Fibroblast of skin of right quadriceps (primary cell): ENCODE results near the gene SYNE2.

ENCODE experiments used
- DNase-seq: peaks from one replicate; pipeline ENCODE4 v3.0.0-alpha.2; 2013

The SYNE2 gene

DNA sequence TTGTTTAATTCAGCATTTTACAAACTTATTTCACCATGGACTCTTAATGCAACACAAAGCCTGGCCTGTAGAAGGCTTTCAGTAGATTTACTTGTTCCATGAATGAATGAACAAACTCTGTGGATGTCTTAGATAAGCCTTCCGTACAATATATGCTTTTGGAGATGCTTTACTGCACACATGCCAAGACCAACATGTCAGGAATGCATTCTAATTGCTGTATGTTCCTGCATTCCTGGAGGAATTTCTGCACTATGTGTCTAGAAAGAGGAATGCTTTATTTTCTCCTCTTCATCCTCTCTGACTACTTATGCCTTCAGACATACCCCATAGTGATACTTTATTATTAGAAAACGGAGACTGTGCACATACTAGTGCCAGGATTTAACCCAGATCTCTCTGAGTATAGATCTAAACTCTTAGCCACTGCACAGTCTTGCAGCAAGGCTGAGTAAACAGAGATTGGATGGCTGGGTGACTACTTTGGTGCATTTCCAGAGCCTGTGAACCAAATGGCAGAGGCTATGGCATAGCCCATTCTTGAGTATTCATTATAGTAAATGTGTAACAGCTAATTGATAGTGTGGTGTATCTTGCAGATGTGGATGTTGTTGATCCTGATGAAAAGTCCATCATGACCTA lies 108.2 kb downstream of the SYNE2 start:
- DNase-seq: peak; percentile 67

- no peak for DNase-seq
These were observed 110.1 kb downstream of the SYNE2 start for GRCh38 chr14:63962906-63963305.

DNA sequence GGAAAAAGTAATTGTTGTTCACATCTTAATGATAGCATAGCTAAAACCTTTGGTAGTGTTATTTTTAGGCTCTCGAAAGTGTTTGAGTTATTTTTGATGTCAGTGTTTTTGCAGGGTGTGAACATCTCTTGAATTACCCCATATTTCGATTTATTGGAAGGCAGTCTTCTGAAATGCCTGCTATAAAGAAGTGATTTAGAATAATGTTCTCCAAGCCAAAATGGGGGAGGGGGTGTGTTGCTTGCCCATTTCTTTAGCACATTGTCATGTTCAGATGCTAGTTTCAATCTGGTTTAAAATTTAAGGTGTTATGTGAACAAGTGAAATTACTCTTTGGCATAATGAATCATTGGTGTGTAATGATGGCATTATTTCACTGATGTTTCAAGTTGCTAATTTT lies 110.6 kb downstream of the SYNE2 start:
- no peak for DNase-seq

- DNase-seq: no peak
These were observed 111.3 kb downstream of the SYNE2 start for GRCh38 chr14:63964113-63964512.

DNA sequence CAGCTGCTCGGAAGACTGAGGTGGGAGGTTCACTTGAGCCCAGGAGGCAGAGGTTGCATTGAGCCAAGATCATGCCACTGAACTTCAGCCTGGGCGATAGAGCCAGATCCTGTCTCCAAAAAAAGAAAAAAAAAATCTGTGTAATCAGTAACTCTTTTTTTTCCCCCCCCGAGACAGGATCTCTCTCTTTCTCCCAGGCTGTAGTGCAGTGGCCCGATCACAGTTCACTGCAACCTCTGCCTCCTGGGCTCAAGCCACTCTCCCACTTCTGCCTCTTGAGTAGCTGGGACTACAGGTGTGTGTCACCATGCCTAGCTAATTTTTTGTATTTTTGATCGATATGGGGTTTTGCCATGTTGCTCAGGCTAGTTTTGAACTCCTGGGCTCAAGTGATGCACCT lies 113.6 kb downstream of the SYNE2 start:
- no peak for DNase-seq

- no peak for DNase-seq
These were observed 119.6 kb downstream of the SYNE2 start for GRCh38 chr14:63972323-63972932.

- DNase-seq: no peak
These were observed 121.4 kb downstream of the SYNE2 start for GRCh38 chr14:63974176-63974575.

DNA sequence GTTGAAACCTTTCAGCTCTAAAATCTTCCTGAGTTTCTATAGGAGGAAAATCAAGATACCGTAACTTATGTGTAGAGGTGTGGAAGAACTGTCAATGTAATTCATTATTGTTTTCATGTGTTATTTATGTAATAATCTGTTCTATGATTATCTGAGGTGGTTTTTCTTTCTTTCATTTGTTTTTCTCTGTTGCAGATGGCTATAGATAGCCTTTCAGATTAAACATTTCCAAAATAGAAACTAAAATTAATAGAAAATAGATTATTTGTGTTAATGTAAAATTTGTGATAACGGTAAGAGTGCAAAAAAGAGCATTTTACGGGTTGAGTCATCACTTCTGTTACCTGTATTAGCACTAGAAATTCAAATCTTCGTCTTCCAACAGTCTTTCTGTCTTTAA lies 128.8 kb downstream of the SYNE2 start:
- no peak for DNase-seq

- no peak for DNase-seq
These were observed 129.4 kb downstream of the SYNE2 start for GRCh38 chr14:63982156-63982555.

DNA sequence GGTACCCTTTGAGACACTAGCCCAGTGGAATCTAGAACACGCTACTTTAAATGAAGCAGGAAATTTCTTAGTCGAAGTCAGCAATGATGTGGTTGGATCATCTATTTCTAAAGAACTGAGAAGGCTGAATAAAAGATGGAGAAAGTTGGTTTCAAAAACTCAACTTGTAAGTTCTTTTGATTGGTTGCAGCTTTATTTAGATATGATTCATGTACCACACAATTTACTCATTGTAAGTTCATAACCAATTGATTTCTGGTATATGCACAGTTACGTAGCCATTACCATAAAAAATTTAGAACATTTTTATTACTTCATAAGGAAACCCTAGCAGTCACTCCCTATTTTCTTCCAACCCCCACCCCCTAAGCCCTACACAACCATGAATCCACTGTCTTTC lies 129.8 kb downstream of the SYNE2 start:
- DNase-seq: no peak

DNA sequence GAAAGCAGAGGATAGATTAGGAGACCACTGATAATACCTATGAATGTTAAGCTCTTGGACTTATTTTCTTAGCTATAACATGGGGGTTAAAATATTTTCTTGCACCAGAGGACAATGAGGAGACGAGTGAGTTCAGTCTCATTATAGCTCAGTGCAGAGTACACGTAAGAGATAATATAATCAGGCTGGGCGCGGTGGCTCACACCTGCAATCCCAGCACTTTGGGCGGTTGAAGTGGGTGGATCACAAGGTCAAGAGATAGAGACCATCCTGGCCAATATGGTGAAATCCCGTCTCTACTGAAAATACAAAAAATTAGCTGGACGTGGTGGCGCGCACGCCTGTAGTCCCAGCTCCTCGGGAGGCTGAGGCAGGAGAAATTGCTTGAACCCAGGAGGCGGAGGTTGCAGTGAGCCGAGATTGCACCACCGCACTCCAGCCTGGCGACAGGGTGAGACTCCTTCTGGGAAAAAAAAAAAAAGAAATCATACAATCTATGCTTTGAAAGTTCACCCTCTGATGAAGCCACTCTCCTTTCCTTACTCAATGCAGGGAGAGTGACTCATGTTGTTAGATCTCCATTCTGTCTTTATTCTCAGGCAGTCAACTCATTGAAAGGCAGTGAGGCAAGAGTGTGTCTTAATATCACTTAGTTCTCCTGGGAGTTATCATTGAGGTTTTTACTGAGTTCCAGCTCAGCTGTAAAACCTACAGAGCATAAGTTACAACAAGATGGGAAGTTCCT lies 134.2 kb downstream of the SYNE2 start:
- peak; percentile 81 for DNase-seq

- DNase-seq: no peak
These were observed 135.8 kb downstream of the SYNE2 start for GRCh38 chr14:63988579-63988978.

DNA sequence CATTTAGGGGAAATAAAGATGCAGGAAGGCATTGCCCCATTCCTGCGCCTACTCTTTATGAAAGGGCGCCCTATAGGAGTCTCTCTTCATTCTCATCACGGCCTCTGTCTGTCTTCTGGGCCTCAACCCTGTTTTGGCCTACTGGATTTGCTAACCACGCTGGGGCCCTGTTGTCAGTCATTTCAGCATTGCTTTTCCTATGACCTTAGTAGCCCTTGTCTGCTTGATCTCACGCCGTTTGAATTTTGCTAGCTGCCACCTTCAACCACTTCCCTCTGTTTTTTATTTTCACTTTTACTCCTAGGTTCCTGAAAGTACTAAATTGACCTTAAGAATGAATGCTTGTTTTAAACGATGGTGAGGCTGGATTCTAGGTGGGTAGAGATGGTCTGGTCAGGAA lies 139.0 kb downstream of the SYNE2 start:
- DNase-seq: no peak

DNA sequence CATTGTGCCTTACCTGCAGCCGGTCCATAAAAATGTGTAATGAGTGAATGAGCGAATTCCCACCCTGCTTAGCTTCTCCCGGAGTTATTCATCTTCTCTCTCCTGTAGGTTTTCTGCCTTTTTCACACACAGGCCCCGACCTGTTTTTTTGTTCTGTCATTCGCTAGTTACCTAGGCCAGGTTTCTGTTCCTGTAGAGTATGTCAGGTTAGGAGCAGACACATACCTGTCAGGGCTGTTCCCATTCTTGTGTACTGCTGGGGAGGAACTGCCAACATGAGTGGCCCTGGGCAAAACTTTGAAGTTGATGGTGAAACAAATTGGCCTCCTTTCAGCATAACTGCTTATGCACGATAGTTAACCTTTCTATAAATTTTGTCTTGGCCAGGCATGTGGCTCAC lies 140.1 kb downstream of the SYNE2 start:
- no peak for DNase-seq

GRCh38 chr14:63993992-63994391 lies 141.2 kb downstream of the SYNE2 start:
- no peak for DNase-seq

GRCh38 chr14:63995285-63995684 lies 142.5 kb downstream of the SYNE2 start:
- DNase-seq: no peak

- DNase-seq: no peak
These were observed 143.2 kb downstream of the SYNE2 start for GRCh38 chr14:63996016-63996415.

GRCh38 chr14:63996625-63997220 lies 143.9 kb downstream of the SYNE2 start:
- peak; percentile 64 for DNase-seq

DNA sequence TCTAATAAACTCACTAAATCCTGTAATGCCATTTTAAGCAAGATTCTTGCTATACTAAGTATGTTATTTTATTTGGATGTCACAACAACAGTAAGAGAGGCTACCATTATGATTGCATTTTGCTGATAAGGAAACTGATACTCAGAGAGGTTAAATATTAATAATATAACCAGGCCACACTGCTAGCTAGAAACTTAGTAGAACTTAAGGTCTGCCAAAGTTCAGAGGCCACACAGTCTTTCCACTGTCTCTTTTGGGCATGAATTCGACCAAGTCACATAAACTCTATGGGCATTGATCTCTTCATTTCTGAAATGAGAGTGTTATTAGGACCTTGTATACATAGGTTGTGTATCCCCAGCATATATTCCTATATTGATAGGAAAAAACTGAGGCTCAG lies 147.9 kb downstream of the SYNE2 start:
- DNase-seq: no peak

- DNase-seq: no peak
These were observed 153.0 kb downstream of the SYNE2 start for GRCh38 chr14:64005822-64006221.

GRCh38 chr14:64008016-64008415 lies 155.2 kb downstream of the SYNE2 start:
- DNase-seq: no peak

DNA sequence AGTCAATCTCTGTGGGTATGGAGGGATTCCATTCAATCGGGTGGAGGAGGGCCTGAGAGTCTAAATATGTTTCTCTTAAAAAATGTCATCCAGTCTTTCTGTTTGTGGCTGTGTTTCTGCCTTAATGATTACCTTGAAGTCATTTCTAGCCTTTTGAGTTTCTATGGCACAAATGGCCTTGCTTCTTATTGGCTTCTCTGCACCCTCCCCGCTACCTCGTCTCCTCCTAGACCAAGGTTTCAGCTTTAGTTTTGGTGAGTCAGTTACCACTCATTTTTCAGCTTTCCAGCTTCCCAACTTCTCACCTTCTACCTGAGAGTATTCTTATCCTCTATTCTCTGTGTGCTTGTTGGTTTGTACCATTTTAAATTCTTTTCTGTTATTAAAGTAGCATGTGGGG lies 159.2 kb downstream of the SYNE2 start:
- DNase-seq: no peak

- DNase-seq: no peak
These were observed 159.9 kb downstream of the SYNE2 start for GRCh38 chr14:64012720-64013119.

GRCh38 chr14:64025479-64025878 lies 172.7 kb downstream of the SYNE2 start:
- no peak for DNase-seq
